ENCODE data around the gene SUSD6. TPM values are rescaled to one million over a fixed set of nuclear protein-coding genes. Genes with fewer than 3 reads are reported as not detected.
A peak's percentile ranks its signal among the peaks of the same experiment; 100 is the strongest.

Gene SUSD6
- total RNA-seq = 35.2 TPM

- ATAC-seq = peak; percentile 89
These were observed at the start of gene SUSD6 for GRCh38 chr14:69611172-69612013. TSS of gene SUSD6 (plus strand) at chr14:69611596. CDS start at chr14:69658593, 46,997 bp downstream.

- no peak for ATAC-seq
These were observed 49.5 kb upstream of the SUSD6 start for GRCh38 chr14:69561893-69562292.

GRCh38 chr14:69567563-69567962 lies 43.8 kb upstream of the SUSD6 start:
- ATAC-seq = no peak

- ATAC-seq = no peak
These were observed 41.5 kb upstream of the SUSD6 start for GRCh38 chr14:69569859-69570258.

- ATAC-seq = no peak
These were observed 40.5 kb upstream of the SUSD6 start for GRCh38 chr14:69570836-69571330.

- no peak for ATAC-seq
These were observed 39.9 kb upstream of the SUSD6 start for GRCh38 chr14:69571449-69572029.

GRCh38 chr14:69572030-69572840 lies 39.2 kb upstream of the SUSD6 start:
- ATAC-seq = peak; percentile 61

- no peak for ATAC-seq
These were observed 38.6 kb upstream of the SUSD6 start for GRCh38 chr14:69572841-69573135.

- no peak for ATAC-seq
These were observed 38.1 kb upstream of the SUSD6 start for GRCh38 chr14:69573205-69573830.

- ATAC-seq = no peak
These were observed 37.5 kb upstream of the SUSD6 start for GRCh38 chr14:69573831-69574262.

- peak; percentile 66 for ATAC-seq
These were observed 37.0 kb upstream of the SUSD6 start, which contains the start of gene CCDC177 for GRCh38 chr14:69574263-69574953. TSS of gene CCDC177 (minus strand) at chr14:69574871. CDS start at chr14:69573622, 1,249 bp downstream.

- no peak for ATAC-seq
These were observed 36.5 kb upstream of the SUSD6 start for GRCh38 chr14:69574954-69575295.

- no peak for ATAC-seq
These were observed 31.9 kb upstream of the SUSD6 start for GRCh38 chr14:69579476-69579875.

GRCh38 chr14:69580009-69580577 lies 31.3 kb upstream of the SUSD6 start:
- peak; percentile 94 for ATAC-seq

- ATAC-seq = no peak
These were observed 30.0 kb upstream of the SUSD6 start for GRCh38 chr14:69581316-69581935.

- no peak for ATAC-seq
These were observed 29.2 kb upstream of the SUSD6 start for GRCh38 chr14:69582212-69582611.

- no peak for ATAC-seq
These were observed 28.6 kb upstream of the SUSD6 start for GRCh38 chr14:69582829-69583228.

- ATAC-seq = no peak
These were observed 27.0 kb upstream of the SUSD6 start for GRCh38 chr14:69584389-69584788.

GRCh38 chr14:69586404-69586803 lies 25.0 kb upstream of the SUSD6 start:
- no peak for ATAC-seq

- no peak for ATAC-seq
These were observed 24.0 kb upstream of the SUSD6 start for GRCh38 chr14:69587389-69587788.

- ATAC-seq = no peak
These were observed 20.1 kb upstream of the SUSD6 start for GRCh38 chr14:69591317-69591716.

All from esophagus mucosa (tissue), 1 donor.